Measurements from ENCODE around the gene PDP2.

DNA sequence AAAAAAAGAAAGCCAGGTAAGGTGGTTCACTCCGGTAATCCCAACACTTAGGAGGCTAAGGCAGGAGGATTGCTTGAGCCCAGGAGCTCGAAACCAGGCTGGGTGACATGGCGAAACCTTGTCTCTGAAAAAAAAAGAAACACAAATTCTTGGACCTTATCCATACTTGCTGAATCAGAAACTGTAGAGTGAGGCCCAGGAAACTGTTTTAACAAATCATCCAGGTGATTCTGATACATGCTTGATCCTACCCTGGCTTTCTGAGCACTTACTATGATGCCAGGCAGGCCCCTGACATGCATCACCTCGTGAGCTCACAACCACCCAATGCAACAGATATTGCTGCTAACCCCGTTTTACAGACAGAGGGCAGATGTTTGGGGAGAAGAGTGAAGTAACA lies 45.6 kb upstream of the PDP2 start:
- TF ChIP-seq MTA3 (IDR thresholded peaks at IDR 0.05; ENCODE audit: borderline replicate concordance) (no peak), ZNF785 (CRISPR knock-in tag; IDR thresholded peaks at IDR 0.05) (no peak), KLF6 (CRISPR knock-in tag; IDR thresholded peaks at IDR 0.05; ENCODE audit: borderline replicate concordance) (no peak), SIRT6 (IDR thresholded peaks at IDR 0.05; ENCODE audit: low read depth, low read length) (no peak), MBD2 (IDR thresholded peaks at IDR 0.05; ENCODE audit: borderline replicate concordance, low read depth) (no peak), JUN (IDR thresholded peaks at IDR 0.05; ENCODE audit: borderline replicate concordance, low read depth, low read length) (no peak), JUN (CRISPR knock-in tag; IDR thresholded peaks at IDR 0.05; ENCODE audit: borderline replicate concordance) (no peak)
- TF ChIP-seq, protein P1, sequence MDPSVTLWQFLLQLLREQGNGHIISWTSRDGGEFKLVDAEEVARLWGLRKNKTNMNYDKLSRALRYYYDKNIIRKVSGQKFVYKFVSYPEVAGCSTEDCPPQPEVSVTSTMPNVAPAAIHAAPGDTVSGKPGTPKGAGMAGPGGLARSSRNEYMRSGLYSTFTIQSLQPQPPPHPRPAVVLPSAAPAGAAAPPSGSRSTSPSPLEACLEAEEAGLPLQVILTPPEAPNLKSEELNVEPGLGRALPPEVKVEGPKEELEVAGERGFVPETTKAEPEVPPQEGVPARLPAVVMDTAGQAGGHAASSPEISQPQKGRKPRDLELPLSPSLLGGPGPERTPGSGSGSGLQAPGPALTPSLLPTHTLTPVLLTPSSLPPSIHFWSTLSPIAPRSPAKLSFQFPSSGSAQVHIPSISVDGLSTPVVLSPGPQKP (CRISPR knock-in tag; IDR thresholded peaks at IDR 0.05) = no peak

Data from K562 (cell line).